HEK293 (cell line): Measurements from ENCODE around the gene HIF1A.

Source experiments
- CTCF ChIA-PET: fragments of 350-600 bp; formaldehyde crosslinking; extraction: SDS; loops from one replicate; lab custom pipeline; 2021; ENCODE audit warnings: antibody characterized with exemption; lab: Yijun Ruan, JAX
- POLR2A ChIA-PET: fragments of 300-600 bp; formaldehyde crosslinking; extraction: SDS; loops from one replicate; lab custom pipeline; 2020; ENCODE audit warnings: antibody characterized with exemption, inconsistent platforms; lab: Yijun Ruan, JAX
- H3K27ac ChIP-seq: fragments of 200-500 bp; sonication (Bioruptor generic); 2 replicates; pipeline ENCODE4 v1.5.1; 2014; ENCODE audit warnings: low read depth, low read length, control low read depth, inconsistent platforms; ENCODE audit errors: extremely low read depth
- H3K36me3 ChIP-seq, 2 experiments: fragments of 200-500 bp in 1 of 2; sonication (Bioruptor generic) in 1 of 2; 1 replicate in 1 of 2; 2 replicates in 1 of 2; pipeline ENCODE4 v1.5.1; 2014 to 2017; ENCODE audit warnings: inconsistent platforms in 2 of 2, low read length in 2 of 2; ENCODE audit not compliant: control insufficient read depth in 2 of 2, insufficient read depth in 1 of 2
- H3K4me1 ChIP-seq: fragments of 200-500 bp; sonication (Bioruptor generic); 2 replicates; pipeline ENCODE4 v1.5.1; 2014; ENCODE audit warnings: mild to moderate bottlenecking, low read length, inconsistent platforms; ENCODE audit not compliant: control insufficient read depth, insufficient read depth
- H3K4me3 ChIP-seq: 2 replicates; pipeline ENCODE4 v1.5.1; 2011; ENCODE audit warnings: low read depth, mild to moderate bottlenecking, control low read depth, low read length, moderate library complexity
- H3K9me3 ChIP-seq: fragments of 200-500 bp; sonication (Bioruptor generic); 2 replicates; pipeline ENCODE4 v1.5.1; 2014; ENCODE audit warnings: low read depth, low read length, inconsistent platforms; ENCODE audit not compliant: control insufficient read depth, insufficient read depth
- PRDM2 ChIP-seq: fragments of 450-650 bp; formaldehyde crosslinking; IDR thresholded peaks from 2 replicates; pipeline ENCODE4 v1.5.1; 2016; ENCODE audit warnings: missing biosample characterization, missing genetic modification characterization, borderline replicate concordance
- TRIM28 ChIP-seq: IDR thresholded peaks from 2 replicates; pipeline ENCODE4 v1.6.1; 2011; ENCODE audit warnings: low read length, control low read depth, borderline replicate concordance
- TSHZ1 ChIP-seq: fragments of 450-650 bp; formaldehyde crosslinking; IDR thresholded peaks from 2 replicates; pipeline ENCODE4 v1.5.1; 2016; ENCODE audit warnings: missing biosample characterization, missing genetic modification characterization, borderline replicate concordance
- ZNF10 ChIP-seq: fragments of 450-650 bp; formaldehyde crosslinking; IDR thresholded peaks from 2 replicates; pipeline ENCODE4 v1.5.1; 2017; ENCODE audit warnings: missing biosample characterization, missing genetic modification characterization
- ZNF121 ChIP-seq: fragments of 450-650 bp; formaldehyde crosslinking; IDR thresholded peaks from 2 replicates; pipeline ENCODE4 v1.5.1; 2016; ENCODE audit warnings: missing biosample characterization, missing genetic modification characterization
- ZNF169 ChIP-seq: fragments of 450-650 bp; formaldehyde crosslinking; IDR thresholded peaks from 2 replicates; pipeline ENCODE4 v1.5.1; 2016; ENCODE audit warnings: missing biosample characterization, missing genetic modification characterization
- ZNF223 ChIP-seq: fragments of 450-650 bp; formaldehyde crosslinking; IDR thresholded peaks from 2 replicates; pipeline ENCODE4 v1.5.1; 2016; ENCODE audit warnings: missing biosample characterization, missing genetic modification characterization
- ZNF37A ChIP-seq: fragments of 450-650 bp; IDR thresholded peaks from 2 replicates; pipeline ENCODE4 v1.5.1; 2018; ENCODE audit warnings: missing biosample characterization, missing genetic modification characterization
- ZNF391 ChIP-seq: fragments of 450-650 bp; formaldehyde crosslinking; IDR thresholded peaks from 2 replicates; pipeline ENCODE4 v1.5.1; 2016; ENCODE audit warnings: low read depth, missing biosample characterization, missing genetic modification characterization, borderline replicate concordance
- ZNF548 ChIP-seq: fragments of 450-650 bp; formaldehyde crosslinking; IDR thresholded peaks from 2 replicates; pipeline ENCODE4 v1.5.1; 2016; ENCODE audit warnings: missing biosample characterization, missing genetic modification characterization
- ZNF623 ChIP-seq: fragments of 450-650 bp; formaldehyde crosslinking; IDR thresholded peaks from 2 replicates; pipeline ENCODE4 v1.5.1; 2016; ENCODE audit warnings: missing biosample characterization, missing genetic modification characterization
- ZNF639 ChIP-seq: fragments of 450-650 bp; formaldehyde crosslinking; IDR thresholded peaks from 2 replicates; pipeline ENCODE4 v1.5.1; 2016; ENCODE audit warnings: missing biosample characterization, missing genetic modification characterization
- ZNF645 ChIP-seq: fragments of 450-650 bp; formaldehyde crosslinking; IDR thresholded peaks from 2 replicates; pipeline ENCODE4; 2016; ENCODE audit warnings: missing biosample characterization, missing genetic modification characterization
- ZNF654 ChIP-seq: fragments of 450-650 bp; formaldehyde crosslinking; IDR thresholded peaks from 2 replicates; pipeline ENCODE4 v1.5.1; 2016; ENCODE audit warnings: low read depth, missing biosample characterization, missing genetic modification characterization
- ZNF747 ChIP-seq: fragments of 450-650 bp; formaldehyde crosslinking; IDR thresholded peaks from 2 replicates; pipeline ENCODE4 v1.5.1; 2016; ENCODE audit warnings: missing biosample characterization, missing genetic modification characterization
- ZXDB ChIP-seq: fragments of 450-650 bp; formaldehyde crosslinking; IDR thresholded peaks from 2 replicates; pipeline ENCODE4 v1.5.1; 2016; ENCODE audit warnings: missing biosample characterization, missing genetic modification characterization

Gene HIF1A

GRCh38 chr14:61712137-61712536 is 16.8 kb downstream of the HIF1A start:
- Histone ChIP-seq H3K36me3 (no peaks in the 10 kb centered on the region), H3K4me3 (no peak overlapping the region), H3K27ac (no peak overlapping the region), H3K4me1 (peaks cover 22% of the 10 kb centered on the region), H3K9me3 (no peaks in the 10 kb centered on the region)
- TF ChIP-seq ZNF121: no peak
- ChIA-PET CTCF (interaction anchor here (1.2 kb wide), 1 partner anchor 125 kb away, joined by 3 read pairs; no protein-coding TSS in a partner anchor), POLR2A (no interaction called here)

- TF ChIP-seq ZNF645 (tag by site-specific recombination) (no peak), ZXDB (tag by site-specific recombination) (no peak), ZNF391 (no peak), ZNF654 (tag by site-specific recombination) (no peak), ZNF747 (tag by site-specific recombination) (no peak), TRIM28 (no peak), ZNF169 (no peak), ZNF223 (tag by site-specific recombination) (no peak), ZNF10 (no peak), TSHZ1 (tag by site-specific recombination) (no peak), ZNF548 (tag by site-specific recombination) (no peak), ZNF37A (tag by site-specific recombination) (no peak), ZNF639 (tag by site-specific recombination) (no peak), ZNF623 (tag by site-specific recombination) (no peak), PRDM2 (tag by site-specific recombination) (no peak)
- Histone ChIP-seq H3K9me3 (no peaks in the 10 kb centered on the region), H3K27ac (no peak overlapping the region), H3K36me3 (no peaks in the 10 kb centered on the region), H3K4me3 (no peak overlapping the region), H3K4me1 (peaks cover 33% of the 10 kb centered on the region)
- ChIA-PET POLR2A (interaction anchor here (0.5 kb wide), 1 partner anchor 83 kb away, joined by 4 read pairs; no protein-coding TSS in a partner anchor), CTCF (interaction anchor here (0.7 to 1.4 kb wide), 2 partner anchors 10 to 239 kb away, joined by 3 to 4 read pairs; no protein-coding TSS in a partner anchor)
Observed at GRCh38 chr14:61713724-61714437, 18.6 kb downstream of the HIF1A start.
